ENCODE results near the gene TTLL10.

DNA sequence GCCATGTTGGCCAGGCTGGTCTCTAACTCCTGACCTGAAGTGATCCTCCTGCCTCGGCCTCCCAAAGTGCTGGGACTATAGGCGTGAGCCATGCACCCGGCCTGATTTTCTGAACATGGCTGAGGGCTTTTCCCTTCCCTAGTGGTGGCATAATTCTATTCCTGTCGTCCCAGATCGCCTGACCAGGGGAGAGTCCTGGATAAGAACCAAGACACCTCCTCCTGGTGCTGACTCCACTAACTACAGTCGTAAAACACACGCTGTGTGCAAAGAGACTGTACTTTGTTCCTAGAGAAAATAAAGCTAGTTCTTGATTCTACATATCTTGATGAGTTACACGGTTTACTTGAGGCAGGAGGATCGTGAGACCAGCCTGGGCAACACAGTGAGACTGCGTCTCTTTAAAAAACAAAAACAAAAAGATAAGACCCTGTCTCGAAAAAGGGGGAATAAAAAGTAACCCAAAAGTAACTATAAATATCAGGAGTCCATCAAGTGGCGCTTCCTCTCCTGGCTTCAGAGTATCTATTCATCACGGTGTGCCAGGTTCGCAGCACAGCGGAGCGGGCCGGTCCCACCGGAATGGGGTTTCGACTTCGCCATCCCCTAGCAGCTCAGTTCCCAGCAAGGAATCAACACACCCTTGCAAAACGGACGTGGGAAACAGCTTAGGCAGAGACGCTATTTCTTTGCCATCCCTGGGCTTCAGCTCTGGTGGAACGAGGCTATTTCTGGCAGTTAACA, 57.1 kb downstream of the TTLL10 start:
- TF ChIP-seq YY1 (IDR thresholded peaks at IDR 0.05; ENCODE audit: insufficient read depth, insufficient read length) (no peak), SUZ12 (IDR thresholded peaks at IDR 0.05; ENCODE audit: extremely low read depth, insufficient read depth, insufficient read length) (no peak)

Data from NT2/D1 (cell line).